Myocyte (in vitro differentiated cells): ENCODE data around the gene ZNF76. TPM values are rescaled to one million over a fixed set of nuclear protein-coding genes. Genes with fewer than 3 reads are reported as not detected.

Experiments used
- DNase-seq: peaks from one replicate; pipeline ENCODE4 v3.0.0-alpha.2; 2012; ENCODE audit warnings: low read depth
- total RNA-seq: library from RNA; depleted of rRNA; stranded (reverse); fragments of >200 nt; gene quantifications from 2 replicates; pipeline ENCODE4 v1.2.3, GENCODE V29; 2014

ZNF76 gene
- total RNA-seq, 1 donor from 2014 or later: 22.1 TPM

- no peak for DNase-seq
Observed at GRCh38 chr6:35236223-35236622, 23.3 kb upstream of the ZNF76 start.

GRCh38 chr6:35237476-35237875, 22.1 kb upstream of the ZNF76 start:
- DNase-seq: peak; percentile 35

DNA sequence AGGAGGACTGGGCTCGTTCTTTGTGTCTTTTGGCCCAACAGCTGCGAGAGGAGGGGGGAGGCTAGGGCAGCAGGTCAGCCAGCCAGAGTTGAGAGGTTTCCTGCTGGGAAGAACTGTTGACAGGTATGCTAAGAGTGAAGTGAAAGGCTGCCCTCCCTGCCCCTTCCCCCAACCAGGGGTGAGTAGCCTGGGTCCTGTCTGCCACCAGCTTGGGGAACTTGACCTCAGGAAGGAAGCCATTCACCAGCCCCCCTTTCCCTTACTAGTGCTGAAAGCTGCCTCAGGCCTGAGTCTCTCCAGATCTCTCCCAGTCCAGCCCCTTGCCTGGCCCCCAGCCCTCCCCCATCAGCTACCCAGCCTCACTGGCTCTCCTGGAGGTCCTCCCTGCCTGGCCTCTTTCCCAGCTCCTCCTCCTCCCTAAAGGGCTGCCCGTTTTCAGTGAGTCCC, 20.7 kb upstream of the ZNF76 start:
- DNase-seq: peak; percentile 14

DNA sequence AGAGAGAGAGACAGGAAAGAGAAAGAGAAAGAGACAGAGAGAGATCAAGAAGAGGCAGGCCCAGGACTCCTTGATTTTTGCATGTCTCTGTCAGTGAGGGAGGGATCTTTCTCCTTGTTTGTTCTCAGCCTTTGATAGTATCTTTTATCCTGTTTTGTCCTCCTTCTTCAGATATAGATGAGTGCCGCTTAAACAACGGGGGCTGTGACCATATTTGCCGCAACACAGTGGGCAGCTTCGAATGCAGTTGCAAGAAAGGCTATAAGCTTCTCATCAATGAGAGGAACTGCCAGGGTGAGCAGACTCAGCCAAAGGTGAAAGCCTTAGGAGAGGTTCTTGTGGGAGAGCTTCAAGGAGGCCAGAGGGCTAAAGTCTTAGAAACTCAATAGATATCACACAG, 20.0 kb upstream of the ZNF76 start:
- DNase-seq: no peak

GRCh38 chr6:35240838-35241801, 18.4 kb upstream of the ZNF76 start:
- DNase-seq: peak; percentile 63

DNA sequence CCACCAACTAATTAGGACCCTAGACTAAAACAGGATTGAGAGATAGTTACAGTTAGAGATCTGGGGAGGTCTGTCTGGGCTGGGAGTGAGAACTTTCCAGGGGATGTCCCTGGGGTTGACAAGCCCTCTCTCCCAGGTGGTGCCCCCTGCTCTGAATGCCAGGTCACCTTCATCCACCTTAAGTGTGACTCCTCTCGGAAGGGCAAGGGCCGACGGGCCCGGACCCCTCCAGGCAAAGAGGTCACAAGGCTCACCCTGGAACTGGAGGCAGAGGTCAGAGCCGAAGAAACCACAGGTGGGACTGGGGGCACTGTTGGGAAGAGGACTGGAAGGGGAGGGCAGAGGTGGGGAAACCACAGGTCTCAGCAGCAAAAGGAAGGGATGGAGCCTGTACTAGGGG, 17.0 kb upstream of the ZNF76 start:
- DNase-seq: no peak

- DNase-seq: no peak
Observed at GRCh38 chr6:35242906-35243305, 16.6 kb upstream of the ZNF76 start.

DNA sequence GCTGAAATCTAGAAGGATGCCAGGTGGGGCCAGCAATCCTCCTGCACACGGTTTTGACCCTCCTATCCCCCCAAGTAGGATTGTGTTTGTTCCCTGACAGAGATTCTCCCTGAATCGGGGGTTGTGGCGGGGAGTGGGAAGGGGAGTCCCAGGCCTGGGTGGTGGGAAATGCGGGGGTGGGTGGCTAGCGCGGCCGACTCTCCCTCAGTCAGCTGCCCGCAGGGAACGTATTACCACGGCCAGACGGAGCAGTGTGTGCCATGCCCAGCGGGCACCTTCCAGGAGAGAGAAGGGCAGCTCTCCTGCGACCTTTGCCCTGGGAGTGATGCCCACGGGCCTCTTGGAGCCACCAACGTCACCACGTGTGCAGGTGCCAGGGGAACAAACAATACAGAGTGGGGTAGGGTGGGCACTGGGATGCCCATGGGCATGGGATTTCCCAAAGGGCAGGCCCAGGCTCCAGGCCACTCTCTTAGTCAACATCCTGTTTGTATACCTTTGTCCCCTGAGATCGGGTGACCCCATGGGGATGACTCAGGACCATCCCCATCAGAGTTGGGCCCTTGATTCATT, 16.1 kb upstream of the ZNF76 start:
- no peak for DNase-seq

GRCh38 chr6:35244551-35244950, 15.0 kb upstream of the ZNF76 start:
- no peak for DNase-seq

DNA sequence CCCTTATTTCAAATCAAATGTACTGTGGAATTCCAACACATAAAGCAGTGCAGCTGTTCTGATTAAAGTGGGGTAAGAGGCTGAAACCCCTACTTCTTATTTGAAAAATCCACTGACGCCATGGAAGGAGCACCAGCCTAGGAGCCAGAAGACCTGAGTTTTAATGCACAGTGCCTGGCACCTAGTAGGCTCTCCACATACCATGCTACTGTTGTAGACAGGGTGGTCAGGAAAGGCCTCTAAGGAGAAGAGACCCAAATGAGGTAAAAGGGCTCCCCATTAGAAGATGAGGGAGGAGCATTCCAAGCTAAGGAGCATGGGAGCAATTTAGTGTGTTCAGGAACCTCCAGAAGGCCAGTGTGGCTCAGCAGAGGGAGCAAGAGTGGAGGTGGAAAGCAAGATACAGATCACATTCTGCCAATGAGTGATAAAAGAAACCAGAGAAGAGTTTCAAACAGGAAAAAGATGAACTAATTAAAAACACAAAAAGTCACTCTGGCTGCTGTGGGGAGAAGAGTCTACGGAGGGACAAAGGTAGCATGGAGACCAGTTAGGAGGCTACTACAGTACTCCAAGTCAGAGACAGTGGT, 11.8 kb upstream of the ZNF76 start:
- DNase-seq: no peak

- no peak for DNase-seq
Observed at GRCh38 chr6:35248300-35248699, 11.2 kb upstream of the ZNF76 start.

GRCh38 chr6:35248965-35249364, 10.6 kb upstream of the ZNF76 start:
- DNase-seq: no peak

- DNase-seq: no peak
Observed at GRCh38 chr6:35251949-35252348, 7.6 kb upstream of the ZNF76 start.

DNA sequence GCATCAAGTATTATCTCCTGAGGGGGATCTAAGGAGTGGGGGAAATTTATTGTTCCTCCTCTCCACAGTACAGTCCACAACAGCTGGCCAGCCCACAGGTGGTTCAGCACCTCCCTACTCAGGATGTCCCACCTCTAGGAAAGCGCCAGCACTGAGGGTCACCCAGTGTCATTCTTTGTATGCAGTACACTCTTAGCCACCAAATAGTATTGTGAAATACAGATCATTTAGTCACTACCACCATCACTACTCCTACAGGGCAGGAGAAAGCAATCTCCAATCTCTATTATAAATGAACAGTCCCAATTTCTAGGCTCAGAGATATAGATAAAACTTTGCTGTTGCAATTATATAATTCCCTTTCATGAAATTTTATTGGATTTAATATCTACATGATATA, 6.3 kb upstream of the ZNF76 start:
- DNase-seq: no peak

DNA sequence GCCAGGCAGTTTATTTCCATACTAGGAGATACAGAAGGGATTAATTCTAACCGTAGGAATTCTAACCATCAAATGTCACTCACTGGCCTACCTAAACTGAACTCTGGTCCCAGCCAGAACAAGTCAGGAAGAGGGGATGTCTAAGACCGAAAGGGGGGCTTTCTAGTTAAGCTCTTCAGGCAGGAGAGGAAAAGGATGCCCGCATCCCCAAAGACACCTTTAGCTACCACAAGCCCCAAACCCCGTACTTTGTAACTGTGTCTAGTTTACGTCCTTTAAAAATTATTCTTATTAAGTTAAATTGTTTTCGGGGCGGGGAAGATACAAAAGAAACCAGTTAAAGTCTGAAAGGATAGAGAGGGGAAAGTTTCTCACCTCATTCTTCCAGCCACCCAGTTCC, 1.2 kb upstream of the ZNF76 start:
- DNase-seq: no peak

- DNase-seq: no peak
Observed at GRCh38 chr6:35258858-35259193, 709 bp upstream of the ZNF76 start.

- peak; percentile 48 for DNase-seq
Observed at GRCh38 chr6:35259948-35260590, 534 bp downstream of the ZNF76 start.

DNA sequence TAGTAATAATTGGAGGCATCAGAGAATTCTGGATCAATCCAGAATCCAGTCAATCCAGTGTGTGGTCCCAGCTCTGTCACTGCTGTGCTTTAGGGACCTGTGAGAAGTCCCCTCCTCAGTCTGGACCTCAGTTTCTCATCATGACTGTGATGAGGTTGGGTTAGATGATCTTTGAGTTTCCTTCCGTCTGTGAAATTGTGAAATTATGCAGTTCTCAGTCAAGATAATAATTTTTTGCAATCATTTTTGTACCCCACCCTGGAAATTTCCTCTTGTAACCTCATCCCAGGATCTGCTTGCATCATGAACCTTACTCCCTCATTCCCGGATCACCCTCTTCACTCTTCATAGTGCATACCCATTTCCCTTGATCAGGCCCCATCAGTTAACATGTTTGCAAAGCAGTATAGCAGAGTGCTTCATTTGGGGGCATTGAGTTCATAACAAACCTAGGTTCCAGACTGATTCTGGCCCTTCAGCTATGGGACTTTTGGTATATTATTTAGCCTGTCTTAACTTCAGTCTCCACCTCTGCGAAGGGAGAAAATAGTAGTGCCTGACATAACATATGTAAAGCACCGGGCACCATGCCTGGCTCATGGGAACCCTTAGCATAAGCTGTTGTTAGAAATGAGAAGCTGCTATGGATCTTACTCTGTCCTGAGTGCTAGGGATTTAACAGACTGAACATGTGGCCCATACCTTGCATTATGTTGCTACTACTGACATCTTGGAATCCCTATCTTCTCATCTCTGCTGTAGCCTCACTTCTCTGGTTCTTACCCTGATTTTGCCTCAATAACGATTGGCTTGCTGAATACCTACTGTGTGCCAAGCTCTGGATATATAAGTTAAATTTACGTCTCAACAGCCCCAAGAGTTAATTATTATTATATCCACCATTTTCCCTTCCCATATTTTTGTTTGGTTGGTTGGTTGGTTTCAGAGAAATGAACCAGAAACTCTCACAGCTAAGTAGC, 1.3 kb downstream of the ZNF76 start:
- no peak for DNase-seq

- DNase-seq: no peak
Observed at GRCh38 chr6:35262596-35262995, 3.1 kb downstream of the ZNF76 start.

DNA sequence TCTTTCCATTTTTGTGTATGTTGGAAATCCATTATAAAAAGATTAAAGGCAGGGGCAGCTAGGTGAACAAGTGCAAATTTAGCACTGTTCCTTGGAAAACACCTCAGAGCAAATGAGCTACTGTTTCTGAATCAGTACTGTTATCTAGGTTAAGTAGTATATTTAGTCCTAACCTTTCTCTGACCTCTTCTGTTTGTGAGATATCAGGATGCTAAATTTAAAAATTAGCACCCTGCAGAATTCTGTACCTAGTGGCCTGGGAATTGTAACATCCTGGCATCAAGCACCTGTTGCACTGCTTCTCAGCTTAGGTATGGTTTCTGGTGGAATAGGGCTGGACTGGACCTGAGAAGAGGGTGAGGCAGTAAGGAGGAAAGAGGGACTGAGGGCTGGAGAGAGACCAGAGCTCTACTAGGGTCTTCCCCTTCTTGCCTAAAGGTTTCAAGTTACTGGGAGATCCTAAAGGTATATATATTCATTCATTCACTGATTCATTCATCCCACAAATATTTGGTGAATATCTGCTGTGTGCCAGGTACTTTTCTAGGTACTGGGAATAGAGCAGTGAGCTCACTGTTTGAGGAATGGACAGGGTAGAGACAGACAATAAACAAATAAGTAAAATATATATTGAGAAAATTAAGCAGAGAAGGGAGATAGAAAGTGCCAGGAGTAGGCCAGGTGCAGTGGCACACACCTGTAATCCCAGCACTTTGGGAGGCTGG, 5.2 kb downstream of the ZNF76 start:
- no peak for DNase-seq
